ENCODE measurements around the gene IMP4. TPM values are rescaled to one million over a fixed set of nuclear protein-coding genes. Genes with fewer than 3 reads are reported as not detected.
"Not testable (repeated sequence)": the region's sequence is repeated elsewhere in the genome, so short reads cannot be mapped to it uniquely, and the experiment has no call there.

Gene IMP4, protein sequence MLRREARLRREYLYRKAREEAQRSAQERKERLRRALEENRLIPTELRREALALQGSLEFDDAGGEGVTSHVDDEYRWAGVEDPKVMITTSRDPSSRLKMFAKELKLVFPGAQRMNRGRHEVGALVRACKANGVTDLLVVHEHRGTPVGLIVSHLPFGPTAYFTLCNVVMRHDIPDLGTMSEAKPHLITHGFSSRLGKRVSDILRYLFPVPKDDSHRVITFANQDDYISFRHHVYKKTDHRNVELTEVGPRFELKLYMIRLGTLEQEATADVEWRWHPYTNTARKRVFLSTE
- 103 and 118 TPM in 2 replicates for total RNA-seq (2014; rRNA removed; shearing (Covaris generic))

DNA sequence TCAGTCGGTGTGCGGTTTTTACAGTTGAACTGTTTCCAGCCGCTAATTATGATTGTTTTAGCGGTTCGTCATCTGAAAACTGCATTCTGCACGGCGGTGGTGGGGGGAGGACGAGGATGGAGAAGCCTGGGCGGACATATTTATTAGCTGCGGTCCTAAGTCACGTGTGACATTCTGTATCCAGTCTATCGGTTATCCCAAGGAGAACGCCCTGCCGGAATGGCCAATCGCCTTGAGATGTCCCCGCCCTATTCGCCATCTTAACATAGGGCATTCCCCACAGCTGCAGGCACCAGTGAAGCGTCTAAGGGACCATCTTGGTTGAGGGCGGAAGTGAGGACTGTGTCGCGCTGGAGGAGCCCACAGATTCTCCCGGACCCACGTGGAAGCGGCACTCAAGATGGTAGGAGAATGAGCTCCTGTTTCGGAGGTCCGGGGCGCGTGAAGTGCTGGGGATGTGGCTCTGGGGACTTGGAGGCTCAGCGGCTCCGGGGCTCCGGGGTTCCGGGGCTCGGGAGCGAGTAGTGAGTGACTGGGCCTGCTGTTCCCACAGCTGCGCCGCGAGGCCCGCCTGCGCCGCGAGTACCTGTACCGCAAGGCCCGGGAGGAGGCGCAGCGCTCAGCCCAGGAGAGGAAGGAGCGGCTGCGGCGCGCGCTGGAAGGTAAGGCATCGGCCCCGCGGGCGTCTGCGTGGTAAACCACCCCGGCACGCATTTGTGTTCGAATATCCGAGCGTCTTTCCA is at the start of gene IMP4:
TSS of gene IMP4 (plus strand) at position 365 of the 743 bp plus-strand sequence. CDS start at position 401, 36 bp downstream.
- peak; percentile 100 for DNase-seq (ENCODE audit: low read depth)

DNA sequence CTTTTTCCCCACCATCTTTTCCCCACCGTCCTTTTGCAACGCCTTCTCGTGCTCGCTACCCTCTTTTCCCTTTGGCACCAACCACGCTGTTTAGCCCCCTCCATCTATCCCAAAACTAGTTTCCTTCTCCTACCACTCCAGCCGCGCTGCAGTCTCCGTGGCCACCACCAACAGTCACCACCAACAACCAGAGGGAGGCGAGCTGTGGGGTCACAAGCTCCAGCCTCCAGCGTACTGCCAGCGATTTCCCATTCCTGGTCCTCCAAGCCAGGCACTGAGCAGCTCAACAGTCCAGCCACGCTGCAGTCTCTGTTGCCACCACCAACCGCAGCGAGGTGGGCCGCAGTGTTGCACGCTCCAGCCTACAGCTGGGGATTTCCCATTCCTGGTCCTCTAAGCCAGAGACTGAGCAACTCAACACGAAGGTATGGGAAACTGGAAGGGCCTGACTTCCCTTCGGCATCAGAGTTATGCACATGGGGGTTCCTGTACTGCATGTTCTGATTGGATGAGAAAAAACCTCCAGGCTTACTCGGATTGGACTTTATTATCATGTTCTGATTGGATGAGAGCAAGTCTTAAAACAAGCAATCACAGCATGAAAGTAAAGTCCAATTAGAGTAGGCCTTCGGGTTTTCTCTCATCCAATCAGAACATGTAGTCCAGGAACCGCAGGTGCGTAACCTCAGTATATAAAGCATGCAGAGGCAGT is 42.3 kb upstream of the IMP4 start:
- DNase-seq (ENCODE audit: low read depth): no peak

DNA sequence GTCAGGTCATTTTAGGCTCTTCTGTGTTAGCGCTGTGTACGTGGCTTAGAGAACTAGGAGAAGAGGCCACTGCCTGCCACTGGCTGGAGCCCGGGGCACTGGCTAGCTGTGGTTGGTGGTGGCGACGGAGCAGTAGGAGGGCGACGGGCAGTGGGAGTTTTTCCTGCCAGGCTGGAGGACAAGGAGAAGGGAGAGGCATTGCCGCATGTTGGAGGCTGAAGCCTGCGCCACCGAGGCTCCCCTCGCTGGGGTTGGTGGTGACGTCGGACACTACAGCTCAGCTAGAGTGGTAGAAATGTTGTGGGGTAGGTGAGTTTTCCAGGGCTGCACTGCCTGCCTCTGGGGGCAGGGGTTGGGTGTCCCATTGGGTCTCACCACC is 41.7 kb upstream of the IMP4 start:
- DNase-seq (ENCODE audit: low read depth): no peak

DNA sequence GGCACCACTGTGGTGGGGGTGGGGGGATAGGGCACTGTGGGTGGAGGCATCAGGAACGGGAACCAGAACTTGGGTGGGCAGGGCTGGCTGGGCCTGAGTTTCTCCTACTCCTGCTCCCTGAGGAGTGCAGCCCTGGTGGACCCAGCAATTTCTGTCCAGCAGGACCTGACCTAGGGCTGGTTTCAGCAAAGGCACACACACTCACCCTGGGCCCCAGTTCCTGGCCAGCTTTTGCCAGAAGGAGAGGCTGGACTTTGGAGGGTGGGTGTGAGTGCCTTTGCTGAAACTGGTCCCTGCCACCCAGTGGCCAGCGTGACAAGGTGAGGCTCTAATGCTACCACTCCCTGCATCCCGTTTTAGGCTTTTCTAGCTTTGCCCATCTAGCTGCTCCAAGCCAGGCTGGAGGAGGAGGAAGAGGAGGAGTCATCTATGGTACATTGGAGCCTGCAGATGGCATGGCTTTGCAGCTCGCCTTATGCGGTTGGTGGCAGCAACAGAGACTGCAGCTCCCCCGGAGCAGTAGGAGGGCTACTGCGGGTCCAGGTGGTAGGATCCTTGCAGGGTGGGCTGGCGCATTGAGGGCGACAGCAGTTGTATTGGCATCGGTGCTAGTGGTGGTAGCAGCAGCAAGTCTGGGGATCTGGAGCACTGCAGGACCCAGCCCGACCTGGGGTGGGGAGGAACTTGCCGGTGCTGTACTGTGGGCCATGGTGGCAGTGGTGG is 40.4 kb upstream of the IMP4 start:
- no peak for DNase-seq (ENCODE audit: low read depth)

DNA sequence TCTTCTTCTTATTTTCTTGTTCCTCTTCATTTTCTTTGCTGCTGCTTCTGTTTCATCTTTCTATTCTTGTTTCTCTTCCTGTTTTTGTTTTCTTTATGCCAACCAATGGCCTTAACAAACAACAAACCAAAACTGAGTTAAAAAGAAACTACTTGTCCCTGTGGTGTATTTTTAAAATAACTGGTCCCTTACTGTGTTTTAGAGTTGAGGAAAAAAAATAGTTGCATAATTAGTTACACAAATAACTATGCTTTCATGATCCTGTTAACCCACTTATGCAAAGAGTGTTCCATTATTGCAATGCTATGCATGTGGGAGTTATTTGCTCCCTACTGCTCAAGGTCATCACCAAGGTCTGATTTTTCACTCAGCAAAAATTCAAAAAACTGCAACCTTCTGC is 39.5 kb upstream of the IMP4 start:
- DNase-seq (ENCODE audit: low read depth): no peak

DNA sequence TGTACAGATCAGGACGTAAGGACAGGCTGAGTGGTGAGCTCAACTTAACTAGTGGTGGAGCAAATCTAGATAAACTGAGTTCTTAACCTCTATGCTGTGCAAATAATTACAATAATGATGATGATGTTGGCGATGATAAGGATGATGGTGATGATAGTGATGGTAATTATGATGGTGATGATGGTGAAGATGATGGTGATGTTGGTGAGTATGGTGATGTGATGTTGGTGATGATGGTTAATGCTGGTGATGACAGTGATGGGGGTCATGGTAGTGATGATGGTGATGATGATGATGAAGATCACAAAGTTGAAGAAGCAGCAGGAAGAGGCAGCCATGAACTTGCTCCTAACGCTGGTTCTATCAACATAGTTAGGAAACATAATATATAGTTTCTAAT is 38.0 kb upstream of the IMP4 start:
- DNase-seq (ENCODE audit: low read depth): no peak

DNA sequence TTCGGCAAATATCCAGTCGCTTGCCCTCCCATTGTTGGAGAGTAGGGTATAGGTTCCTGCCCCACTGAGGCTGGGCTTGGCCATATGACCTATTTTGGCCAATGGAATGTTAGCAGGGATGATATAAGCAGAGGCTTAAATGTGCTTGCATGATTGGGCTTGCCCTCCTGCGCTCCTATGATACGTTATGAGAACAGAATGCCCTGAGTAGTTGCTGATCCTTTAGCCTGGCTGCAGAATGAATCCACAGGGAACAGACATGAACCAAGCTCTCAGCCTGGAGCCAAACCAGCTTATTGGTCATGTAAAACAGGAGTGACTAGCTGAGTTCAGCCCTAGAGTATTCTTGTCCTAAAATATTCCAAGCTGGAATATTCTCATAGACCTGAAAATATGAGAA is 34.8 kb upstream of the IMP4 start:
- no peak for DNase-seq (ENCODE audit: low read depth)

DNA sequence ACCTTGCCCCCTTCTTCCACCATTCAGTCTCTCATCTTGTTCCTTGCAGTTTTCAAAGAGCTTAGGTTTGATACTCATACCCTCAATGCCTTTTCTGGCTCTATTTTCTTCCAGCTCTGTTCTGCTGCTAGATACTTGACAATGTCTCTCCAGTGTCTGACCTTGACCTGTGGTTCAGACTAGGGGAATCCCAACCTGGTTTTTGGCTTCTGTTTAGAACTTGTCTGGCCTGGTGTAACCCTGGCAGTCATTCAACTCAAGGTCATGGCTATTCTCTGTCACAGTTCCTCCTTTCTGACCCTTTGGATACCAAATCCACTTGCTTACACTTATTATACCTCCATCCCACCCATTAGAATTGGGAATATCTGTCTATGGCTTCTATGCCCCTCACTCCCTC is 31.8 kb upstream of the IMP4 start:
- DNase-seq (ENCODE audit: low read depth): no peak

DNA sequence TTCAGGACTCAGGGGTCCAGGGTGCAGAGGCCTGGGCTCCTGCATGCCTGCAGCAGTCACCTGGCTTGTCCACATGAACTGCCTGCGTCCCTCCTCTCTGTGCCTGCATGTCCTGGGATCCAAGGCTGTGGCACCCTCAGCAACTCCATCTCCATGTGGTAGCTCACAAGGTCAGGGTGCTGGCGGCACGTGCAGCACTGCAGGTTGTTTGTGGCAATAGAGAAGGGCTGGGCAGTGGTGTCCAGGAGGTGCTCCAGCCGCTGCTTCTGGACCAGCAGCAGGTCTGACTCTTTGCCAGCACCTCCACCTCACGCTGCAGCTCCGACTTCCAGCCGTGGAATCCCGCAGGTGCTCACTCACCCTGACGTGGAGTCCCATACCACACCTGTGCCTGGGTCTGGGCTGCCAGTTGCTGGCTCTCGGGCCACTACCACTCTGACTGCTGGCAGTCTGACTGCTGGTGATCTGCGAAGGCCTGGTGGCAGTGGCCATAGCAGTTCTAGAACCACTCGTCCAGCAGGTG is 28.8 kb upstream of the IMP4 start:
- no peak for DNase-seq (ENCODE audit: low read depth)

DNA sequence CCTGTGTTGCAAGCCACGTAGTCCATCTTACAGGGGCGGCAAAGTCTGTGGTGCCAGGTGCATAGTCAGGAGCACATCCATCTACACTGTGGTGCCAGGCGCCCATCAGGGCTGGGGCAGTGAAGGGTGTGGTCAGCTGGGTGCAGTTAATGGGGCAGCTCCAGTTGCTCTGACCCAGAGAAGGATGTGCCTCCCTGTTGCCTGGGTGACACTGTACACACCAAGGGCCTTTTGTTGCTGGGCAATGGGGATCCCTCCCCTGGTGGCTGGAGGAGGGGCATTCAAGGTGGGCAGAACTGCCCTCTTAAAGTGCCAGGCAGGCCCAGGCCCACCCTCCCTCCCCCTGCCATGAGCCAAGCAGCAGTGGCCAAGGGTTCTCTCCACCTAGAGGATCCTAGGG is 28.3 kb upstream of the IMP4 start:
- DNase-seq (ENCODE audit: low read depth): no peak

DNA sequence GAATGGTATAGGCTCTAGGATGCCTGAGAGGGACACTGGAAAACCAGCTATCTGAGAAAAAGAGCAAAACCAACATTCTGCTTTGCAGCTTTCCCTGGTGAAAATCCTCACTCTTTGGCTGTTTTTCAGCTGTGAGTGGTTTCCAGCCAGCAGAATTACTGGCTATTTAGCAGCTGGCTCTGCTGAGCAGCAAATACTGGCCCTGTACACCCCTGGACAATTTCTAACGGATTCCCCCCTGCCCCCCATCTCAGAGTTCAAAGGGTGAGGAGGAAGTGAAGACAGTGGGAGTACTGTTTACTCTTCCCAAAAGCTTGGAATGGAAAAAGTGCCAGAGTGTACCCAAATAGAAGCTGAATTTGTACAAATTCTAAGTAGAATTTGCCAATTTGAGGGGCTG is 26.1 kb upstream of the IMP4 start:
- no peak for DNase-seq (ENCODE audit: low read depth)

DNA sequence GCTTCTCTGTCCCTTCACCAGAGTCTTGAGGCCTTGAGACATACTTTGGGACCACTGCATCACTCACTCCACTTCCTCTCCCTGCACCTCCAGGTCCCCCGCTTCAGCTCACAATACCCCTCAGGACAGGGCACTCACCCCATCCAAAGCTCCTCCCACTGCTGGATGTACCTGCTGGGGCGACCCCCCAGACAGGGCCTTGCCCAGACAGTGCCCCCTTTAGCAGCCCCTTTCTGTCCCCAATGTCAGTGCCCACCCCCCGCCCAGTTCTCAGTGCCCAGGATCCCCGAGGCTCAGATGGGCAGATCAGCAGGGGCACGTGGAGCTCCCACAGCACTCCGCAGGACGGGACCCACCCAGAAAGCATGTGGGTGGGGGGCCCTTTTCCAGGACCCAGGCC is 23.8 kb upstream of the IMP4 start:
- no peak for DNase-seq (ENCODE audit: low read depth)

DNA sequence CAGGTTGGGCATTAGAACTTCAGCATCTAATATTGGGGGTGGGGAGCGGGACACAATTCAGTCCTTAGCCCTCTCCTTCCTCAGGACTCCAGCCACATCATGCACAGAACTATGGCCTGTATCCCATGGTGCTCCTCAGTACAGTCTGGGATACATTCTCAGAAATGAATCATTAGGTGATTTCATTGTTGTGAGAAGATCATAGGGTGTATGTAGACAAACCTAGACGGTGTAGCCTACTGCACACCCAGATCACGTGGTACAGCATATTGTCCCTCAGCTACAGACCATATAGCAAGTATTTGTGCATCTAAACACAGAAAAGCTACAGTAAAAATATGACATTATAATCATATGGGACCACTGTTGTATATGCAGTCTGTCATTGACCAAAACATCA is 23.2 kb upstream of the IMP4 start:
- no peak for DNase-seq (ENCODE audit: low read depth)

DNA sequence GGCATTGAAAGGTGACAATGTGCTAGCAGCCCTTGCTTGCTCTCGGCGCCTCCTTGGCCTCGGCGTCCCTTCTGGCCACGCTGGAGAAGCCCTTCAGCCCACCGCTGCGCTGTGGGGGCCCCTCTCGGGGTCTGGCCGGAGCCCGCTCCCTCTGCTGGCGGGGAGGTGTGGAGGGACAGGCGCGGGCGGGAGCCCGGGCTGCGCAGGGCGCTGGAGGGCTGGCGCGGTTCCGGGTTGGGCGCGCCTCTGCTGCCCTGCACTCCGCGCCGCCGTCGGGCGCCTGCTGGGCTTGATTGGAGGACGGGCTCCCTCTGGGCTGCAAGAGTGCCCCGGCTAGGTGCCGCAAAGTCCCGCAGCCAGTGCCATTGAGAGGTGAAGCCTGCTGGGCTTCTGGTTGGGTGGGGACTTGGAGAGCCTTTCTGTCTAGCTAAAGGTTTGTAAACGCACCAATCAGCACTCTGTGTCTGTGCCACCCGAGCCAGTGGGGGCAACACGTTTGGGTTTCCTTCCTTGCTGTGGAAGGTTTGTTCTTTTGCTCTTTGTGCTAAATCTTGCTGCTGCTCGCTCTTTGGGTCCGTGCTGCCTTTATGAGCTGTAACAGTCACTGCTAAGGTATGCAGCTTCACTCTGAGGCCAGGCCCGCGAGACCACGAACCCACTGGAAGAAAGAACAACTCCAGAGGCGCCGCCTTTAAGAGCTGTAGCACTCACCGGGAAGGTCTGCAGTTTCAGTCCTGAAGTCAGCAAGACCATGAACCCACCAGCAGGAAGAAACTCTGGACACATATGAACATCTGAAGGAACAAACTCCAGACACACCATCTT is 14.8 kb upstream of the IMP4 start:
- DNase-seq (ENCODE audit: low read depth): peak; percentile 75

DNA sequence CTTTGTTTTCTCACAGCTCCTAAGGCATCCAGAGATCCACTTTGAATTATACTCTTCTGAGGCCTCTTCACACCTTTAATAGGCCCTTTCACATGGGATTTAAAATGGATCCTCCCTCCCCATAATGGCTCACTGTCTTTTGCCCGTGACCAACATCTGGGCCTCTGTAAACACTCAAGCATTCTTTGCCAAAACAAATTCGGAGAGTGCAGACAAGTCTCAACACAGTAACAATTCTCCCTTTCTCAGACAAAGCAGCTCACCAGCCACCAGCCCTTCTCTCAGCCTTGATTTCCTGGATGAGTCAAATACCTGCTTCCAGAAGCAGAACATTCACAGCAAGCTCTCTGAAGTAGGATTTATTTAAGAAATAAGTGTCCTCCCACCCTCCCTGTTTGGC is 14.0 kb upstream of the IMP4 start:
- no peak for DNase-seq (ENCODE audit: low read depth)

DNA sequence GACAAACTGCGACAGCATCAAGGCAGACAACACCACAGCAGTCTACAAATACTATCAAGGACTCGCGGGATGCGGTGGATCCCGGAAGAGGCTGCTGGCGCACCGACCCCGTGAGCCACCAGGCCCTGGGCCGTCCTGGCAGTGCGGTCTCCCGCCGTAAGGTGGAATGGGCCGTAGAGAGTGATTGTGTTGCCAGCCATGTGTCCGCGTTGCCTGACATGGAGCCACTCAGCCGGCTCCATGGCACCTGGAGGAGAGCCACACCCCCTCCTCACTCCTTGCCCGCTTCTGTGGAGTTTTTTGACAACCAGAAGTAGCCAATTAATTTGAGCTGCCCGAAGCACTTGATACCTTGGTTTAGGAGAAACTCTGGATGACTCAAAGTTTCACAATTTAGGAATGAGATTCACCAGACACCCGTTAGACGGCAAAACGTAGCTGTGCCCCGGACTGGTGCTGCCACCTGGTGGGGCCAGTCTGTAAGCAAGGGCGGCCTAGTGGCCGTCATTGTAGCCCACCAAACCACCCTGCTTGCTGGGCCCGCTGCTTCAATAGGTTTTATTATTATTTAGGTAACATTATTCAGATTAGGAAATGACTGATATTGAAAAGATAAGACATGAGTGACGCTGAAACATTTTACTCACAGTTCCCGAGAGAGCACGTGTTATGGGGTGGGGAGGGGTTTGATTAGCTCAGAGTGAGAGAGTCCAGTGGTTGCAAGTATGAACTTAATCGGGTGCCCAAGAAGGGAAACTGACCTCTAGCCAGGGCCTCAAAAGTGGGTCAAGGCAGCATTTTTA is 10.2 kb upstream of the IMP4 start:
- peak; percentile 76 for DNase-seq (ENCODE audit: low read depth)

DNA sequence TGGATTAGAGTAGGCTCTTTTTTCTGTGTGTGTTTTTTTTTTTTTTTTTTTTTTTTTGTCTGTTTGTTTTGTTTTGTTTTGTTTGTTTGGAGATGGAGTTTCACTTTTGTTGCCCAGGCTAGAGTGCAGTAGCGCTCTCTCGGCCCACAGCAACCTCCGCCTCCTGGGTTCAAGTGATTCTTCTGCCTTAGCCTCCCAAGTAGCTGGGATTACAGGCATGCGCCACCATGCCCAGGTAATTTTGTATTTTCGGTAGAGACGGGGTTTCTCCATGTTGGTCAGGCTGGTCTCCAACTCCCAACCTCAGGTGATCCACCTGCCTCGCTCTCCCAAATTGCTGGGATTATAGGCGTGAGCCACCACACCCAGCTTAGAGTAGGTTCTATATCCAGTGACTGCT is 9.4 kb upstream of the IMP4 start:
- DNase-seq (ENCODE audit: low read depth): not testable (repeated sequence)

DNA sequence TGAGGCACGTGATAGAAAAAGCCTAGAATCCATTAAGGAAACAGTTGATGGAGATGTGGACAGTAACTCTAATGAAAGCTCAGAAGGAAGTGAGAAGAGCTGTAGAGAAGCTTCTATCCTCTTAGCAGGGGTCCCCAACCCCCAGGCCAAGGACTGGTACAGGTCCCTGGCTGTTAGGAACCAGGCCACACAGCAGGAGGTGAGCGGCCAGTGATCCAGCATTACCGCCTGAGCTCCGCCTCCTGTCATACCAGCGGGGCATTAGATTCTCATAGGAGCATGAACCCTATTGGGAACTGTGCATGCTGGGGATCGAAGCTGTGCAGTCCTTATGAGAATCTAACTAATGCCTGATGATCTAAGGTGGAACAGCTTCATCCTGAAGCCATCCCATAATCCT is 8.7 kb upstream of the IMP4 start:
- no peak for DNase-seq (ENCODE audit: low read depth)

DNA sequence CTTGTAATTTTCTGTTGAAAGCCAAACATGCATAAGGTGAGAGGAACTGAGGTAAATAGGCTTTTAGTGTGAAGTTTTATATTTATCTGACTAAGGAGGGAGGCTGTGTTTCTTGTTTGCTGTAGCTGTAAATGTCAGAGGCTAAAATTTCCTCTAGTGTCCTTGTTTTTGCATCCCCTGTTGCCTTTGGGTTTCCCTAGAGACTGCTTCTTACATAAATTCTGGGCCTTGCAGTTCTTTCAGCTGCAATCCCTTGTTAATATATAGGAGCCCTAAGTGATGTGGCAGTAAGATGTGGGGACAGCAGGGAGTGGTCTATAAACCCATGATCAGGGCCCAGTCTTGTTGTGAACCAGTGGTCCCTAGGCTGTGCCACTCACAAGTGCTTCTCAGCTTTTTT is 7.5 kb upstream of the IMP4 start:
- no peak for DNase-seq (ENCODE audit: low read depth)

DNA sequence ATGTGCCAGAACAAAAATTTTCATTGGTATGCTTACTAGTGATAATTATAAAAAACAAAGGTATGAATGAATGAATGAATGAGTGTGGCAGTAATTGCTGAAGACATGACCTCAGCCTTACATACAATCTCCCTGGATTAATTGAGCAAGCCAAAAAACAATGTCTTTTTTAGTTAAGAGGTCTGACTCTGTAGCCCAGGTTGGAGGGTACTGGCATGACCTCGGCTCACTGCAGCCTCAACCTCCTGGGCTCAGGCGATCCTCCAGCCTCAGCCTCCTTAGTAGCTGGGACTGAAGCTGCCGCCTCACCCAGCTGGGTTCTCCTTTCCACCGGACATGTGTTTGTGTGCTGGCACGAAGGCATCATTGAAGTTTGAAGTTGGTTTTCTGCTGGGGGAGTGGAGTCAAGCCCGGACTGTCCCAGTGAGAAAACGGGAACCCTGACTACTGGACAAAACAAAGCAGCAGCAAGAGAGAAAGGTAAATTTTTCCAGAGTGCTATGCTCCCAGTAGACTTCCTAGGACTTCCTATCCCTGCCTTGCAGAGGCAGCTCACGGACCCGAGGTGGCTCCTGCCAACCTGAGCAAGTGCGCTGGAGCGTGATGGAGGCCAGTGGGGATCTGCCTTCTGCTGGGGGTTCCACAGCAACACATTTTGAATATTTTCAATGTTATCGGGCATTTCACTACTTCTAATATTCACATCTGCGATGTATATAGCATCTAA is 6.4 kb upstream of the IMP4 start:
- DNase-seq (ENCODE audit: low read depth): no peak
